Kidney epithelial cell (primary cell): Measurements from ENCODE around the gene LURAP1L. TPM values are rescaled to one million over a fixed set of nuclear protein-coding genes. Genes with fewer than 3 reads are reported as not detected.
A peak's percentile ranks its signal among the peaks of the same experiment; 100 is the strongest.

Experiments
- DNase-seq: peaks from one replicate; pipeline ENCODE4 v3.0.0-alpha.2; 2010; ENCODE audit warnings: low read depth
- H3K27me3 ChIP-seq: 2 replicates; pipeline ENCODE4 v1.6.0; 2011; ENCODE audit warnings: low read length; ENCODE audit not compliant: control insufficient read depth, insufficient read depth
- H3K36me3 ChIP-seq: 2 replicates; pipeline ENCODE4 v1.5.1; 2011; ENCODE audit warnings: low read length; ENCODE audit not compliant: control insufficient read depth, insufficient read depth
- H3K4me3 ChIP-seq: 2 replicates; pipeline ENCODE4 v1.5.1; 2011; ENCODE audit warnings: low read depth, mild to moderate bottlenecking, control low read depth, low read length
- total RNA-seq: library from RNA; depleted of rRNA; stranded (reverse); fragments of >200 nt; gene quantifications from 2 replicates; pipeline ENCODE4 v1.2.3, GENCODE V29; 2015
- TF ChIP-seq, protein P1 (sequence below): IDR thresholded peaks from 2 replicates; pipeline ENCODE4 v1.5.1; 2011; ENCODE audit warnings: mild to moderate bottlenecking, moderate library complexity, low read length, control low read depth, inconsistent platforms; ENCODE audit not compliant: insufficient read depth, poor library complexity, severe bottlenecking

Gene LURAP1L
- total RNA-seq, 1 donor from 2014 or later = 46.6 TPM

DNA sequence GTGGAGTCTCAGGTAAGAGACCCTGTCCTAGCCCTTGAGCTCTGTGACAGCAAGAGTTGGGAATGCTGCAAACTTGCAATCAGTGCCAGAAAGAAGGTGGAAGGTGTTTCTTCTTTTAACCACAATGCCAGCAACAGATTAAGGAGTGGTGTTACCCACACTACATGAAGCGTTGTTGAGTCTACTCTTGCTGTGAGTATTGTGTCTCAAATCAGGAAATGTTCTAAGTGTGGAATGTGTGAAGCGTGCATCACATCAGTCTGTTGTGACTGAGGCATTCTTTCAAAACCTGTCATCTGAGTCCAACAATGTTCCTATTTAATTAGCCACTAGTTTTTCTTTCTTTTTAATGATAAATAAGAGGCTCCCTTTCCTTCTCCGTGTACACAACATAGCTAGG lies 2.9 kb upstream of the LURAP1L start:
- DNase-seq = peak; percentile 80

DNA sequence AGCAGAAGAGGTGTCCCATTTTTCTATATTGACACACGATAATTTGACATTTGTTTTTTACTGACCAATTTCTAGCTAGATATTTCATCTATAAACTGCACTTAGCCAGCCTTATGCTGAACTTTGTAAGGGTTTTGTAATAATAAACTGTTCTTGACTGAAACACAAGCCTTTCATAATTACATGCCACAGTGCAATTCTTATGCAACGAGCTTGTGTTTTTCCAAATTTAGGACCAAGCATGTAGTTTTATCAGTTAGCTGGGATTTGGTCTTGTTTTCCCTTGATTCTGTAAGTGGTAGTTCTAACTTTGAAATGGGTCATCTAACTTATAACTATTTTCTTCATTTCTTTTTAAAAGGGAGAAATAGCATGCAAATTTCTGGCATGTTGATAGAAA lies 1.3 kb upstream of the LURAP1L start:
- Histone ChIP-seq H3K4me3 (no peak overlapping the region), H3K27me3 (no peaks in the 10 kb centered on the region), H3K36me3 (no peaks in the 10 kb centered on the region)
- no peak for DNase-seq
- TF ChIP-seq, protein P1, sequence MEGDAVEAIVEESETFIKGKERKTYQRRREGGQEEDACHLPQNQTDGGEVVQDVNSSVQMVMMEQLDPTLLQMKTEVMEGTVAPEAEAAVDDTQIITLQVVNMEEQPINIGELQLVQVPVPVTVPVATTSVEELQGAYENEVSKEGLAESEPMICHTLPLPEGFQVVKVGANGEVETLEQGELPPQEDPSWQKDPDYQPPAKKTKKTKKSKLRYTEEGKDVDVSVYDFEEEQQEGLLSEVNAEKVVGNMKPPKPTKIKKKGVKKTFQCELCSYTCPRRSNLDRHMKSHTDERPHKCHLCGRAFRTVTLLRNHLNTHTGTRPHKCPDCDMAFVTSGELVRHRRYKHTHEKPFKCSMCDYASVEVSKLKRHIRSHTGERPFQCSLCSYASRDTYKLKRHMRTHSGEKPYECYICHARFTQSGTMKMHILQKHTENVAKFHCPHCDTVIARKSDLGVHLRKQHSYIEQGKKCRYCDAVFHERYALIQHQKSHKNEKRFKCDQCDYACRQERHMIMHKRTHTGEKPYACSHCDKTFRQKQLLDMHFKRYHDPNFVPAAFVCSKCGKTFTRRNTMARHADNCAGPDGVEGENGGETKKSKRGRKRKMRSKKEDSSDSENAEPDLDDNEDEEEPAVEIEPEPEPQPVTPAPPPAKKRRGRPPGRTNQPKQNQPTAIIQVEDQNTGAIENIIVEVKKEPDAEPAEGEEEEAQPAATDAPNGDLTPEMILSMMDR = no peak

More for the DNA sequence above, 2.9 kb upstream of the LURAP1L start:
- Histone ChIP-seq H3K27me3 (no peaks in the 10 kb centered on the region), H3K4me3 (no peak overlapping the region), H3K36me3 (no peaks in the 10 kb centered on the region)
- TF ChIP-seq, protein P1 = no peak

DNA sequence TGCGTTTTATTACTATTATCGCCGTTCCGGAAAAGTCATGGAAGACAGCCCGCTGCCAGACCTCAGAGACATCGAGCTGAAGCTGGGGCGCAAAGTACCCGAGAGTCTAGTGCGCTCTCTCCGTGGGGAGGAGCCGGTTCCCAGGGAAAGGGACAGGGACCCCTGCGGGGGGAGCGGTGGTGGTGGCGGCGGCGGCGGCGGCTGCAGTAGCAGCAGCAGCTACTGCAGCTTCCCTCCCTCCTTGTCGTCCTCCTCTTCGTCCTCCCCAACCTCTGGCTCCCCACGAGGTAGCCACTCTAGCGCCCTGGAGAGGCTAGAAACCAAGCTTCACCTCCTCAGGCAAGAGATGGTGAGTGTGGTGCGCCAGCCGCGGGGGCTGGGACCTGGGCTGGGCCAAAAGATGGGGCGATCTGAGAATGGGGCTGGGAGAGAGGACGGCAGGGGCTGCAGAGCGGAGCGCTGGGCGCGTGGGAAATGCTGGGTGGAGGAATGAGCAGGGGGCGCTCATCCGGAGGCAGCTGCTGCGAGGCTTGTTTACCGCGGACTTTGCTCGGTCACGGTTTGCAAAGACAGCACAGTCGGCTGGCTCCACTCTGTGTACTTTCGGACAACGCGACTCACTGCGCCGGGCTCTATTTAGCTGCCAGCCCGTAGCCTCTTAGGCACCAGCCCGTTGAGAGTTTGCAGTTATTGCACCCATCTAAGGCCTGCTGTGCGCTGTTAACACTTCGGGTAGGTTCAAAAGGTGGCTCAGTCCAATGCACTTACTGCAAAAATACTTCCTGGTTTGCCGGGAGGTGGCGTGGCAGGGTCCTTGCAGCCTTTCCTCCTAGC lies 1.1 kb downstream of the LURAP1L start:
- peak; percentile 73 for DNase-seq

DNA sequence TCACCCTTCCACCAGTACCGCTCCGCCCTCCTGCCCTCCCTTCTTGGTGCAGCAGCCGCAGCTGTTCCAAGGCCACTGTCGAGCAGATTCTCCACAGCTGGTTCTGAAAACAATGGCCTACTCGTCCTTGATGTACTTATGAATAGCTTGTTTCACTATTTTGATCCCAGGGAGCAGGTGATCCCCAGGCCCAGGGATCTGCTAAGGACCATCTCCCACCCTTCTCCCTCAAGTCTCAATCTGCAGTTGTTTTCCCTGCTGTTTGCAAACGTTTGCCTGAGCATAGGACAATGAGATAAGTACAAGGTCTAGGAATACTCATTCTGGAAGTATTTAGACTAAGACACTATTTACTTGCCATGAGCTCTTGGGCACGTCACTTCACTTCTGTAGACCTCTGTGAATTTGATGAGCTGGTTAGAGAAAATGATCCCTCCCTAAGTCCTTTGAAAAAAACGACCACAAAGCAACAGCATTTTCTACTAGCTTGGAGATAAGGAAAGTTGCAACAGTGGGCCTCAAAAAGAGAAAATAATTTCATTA lies 1.8 kb downstream of the LURAP1L start:
- no peaks in the 10 kb centered on the region for H3K27me3 ChIP-seq
- DNase-seq = no peak
- TF ChIP-seq, protein P1 = no peak
- H3K36me3 ChIP-seq = no peaks in the 10 kb centered on the region
- peak overlapping the region; percentile 85 for H3K4me3 ChIP-seq

More for the DNA sequence above, 1.1 kb downstream of the LURAP1L start:
- Histone ChIP-seq H3K36me3 (no peaks in the 10 kb centered on the region), H3K4me3 (peak overlapping the region; percentile 85), H3K27me3 (no peaks in the 10 kb centered on the region)
- TF ChIP-seq, protein P1 = peak; percentile 63

DNA sequence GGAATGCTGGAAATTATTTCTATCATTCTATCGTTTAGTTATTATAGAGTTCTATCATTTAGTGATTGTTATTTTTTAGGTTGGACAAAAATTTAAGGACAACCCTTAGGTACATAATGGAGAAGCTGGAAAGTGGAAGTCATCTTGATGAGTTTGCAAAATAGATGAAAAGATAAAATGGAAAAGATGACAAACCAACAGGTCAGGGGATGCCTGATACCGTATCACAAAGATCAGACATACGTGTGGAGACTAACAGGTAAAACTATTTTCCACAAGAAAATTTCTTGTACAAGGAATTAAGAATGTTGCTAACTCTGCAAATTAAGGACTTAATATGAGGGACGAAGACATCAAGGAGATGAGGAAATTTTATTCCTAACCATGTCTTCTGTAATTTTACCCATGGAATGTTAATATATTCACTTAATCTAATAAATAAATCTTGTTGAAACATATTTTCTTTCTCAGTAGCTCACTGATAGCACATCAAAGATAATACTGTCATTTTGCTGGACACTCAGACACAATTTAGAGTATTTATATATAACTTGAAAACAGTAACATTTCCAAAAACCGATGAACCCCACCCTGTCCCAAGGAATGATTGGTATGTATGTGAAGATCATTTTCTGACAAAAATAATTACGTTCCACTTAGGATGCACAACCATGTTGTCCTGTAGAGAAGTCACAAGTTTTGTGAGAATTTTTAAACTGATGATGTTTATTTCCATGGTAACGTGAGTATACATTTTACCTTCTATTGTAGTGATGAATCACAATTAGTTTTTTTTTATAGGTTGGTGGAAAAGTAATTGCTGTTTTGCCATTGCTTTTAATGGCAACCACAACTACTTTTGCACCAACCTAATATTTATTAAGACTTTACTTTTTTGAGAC lies 2.6 kb downstream of the LURAP1L start:
- TF ChIP-seq, protein P1 = no peak
- no peak for DNase-seq
- H3K27me3 ChIP-seq = no peaks in the 10 kb centered on the region
- peak overlapping the region; percentile 85 for H3K4me3 ChIP-seq
- no peaks in the 10 kb centered on the region for H3K36me3 ChIP-seq
